HG02943 (cell line): ENCODE data around the gene MAPT.
"Not testable (repeated sequence)": the region's sequence is repeated elsewhere in the genome, so short reads cannot be mapped to it uniquely, and the experiment has no call there.

Experiments
- ATAC-seq: cut with Tn5 transposase; IDR thresholded peaks from one replicate; pipeline ENCODE4 v1.9.1; 2021; ENCODE audit warnings: mild to moderate bottlenecking, low read depth, moderate library complexity; ENCODE audit not compliant: unreplicated experiment

Gene MAPT

GRCh38 chr17:46020998-46021397 is 126.6 kb downstream of the MAPT start:
- ATAC-seq: no peak

DNA sequence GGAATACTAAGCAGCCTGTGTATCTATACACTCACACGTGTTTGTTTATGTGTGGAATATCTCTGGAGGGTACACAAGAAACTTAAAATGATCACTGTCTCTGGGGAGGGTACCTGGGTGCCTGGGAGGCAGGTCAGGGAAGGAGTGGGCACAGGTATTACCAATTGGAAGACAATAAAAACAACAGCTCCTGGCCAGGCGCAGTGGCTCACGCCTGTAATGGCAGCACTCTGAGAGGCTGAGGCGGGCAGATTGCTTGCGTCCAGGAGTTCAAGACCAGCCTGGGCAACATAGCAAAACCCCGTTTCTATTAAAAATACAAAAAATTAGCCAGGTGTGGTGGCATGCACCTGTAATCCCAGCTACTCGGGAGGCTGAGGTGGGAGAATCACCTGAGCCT is 129.0 kb downstream of the MAPT start:
- ATAC-seq: not testable (repeated sequence)

DNA sequence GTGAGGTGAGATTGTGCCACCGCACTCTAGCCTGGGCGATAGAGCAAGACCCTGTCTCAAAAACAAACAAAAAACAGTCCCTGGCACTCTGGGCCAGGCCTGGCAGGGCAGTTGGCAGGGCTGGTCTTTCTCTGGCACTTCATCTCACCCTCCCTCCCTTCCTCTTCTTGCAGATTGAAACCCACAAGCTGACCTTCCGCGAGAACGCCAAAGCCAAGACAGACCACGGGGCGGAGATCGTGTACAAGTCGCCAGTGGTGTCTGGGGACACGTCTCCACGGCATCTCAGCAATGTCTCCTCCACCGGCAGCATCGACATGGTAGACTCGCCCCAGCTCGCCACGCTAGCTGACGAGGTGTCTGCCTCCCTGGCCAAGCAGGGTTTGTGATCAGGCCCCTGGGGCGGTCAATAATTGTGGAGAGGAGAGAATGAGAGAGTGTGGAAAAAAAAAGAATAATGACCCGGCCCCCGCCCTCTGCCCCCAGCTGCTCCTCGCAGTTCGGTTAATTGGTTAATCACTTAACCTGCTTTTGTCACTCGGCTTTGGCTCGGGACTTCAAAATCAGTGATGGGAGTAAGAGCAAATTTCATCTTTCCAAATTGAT is 129.5 kb downstream of the MAPT start:
- ATAC-seq: no peak

- ATAC-seq: no peak
Observed at GRCh38 chr17:46024590-46024989, 130.2 kb downstream of the MAPT start.

- ATAC-seq: no peak
Observed at GRCh38 chr17:46025060-46025459, 130.7 kb downstream of the MAPT start.

DNA sequence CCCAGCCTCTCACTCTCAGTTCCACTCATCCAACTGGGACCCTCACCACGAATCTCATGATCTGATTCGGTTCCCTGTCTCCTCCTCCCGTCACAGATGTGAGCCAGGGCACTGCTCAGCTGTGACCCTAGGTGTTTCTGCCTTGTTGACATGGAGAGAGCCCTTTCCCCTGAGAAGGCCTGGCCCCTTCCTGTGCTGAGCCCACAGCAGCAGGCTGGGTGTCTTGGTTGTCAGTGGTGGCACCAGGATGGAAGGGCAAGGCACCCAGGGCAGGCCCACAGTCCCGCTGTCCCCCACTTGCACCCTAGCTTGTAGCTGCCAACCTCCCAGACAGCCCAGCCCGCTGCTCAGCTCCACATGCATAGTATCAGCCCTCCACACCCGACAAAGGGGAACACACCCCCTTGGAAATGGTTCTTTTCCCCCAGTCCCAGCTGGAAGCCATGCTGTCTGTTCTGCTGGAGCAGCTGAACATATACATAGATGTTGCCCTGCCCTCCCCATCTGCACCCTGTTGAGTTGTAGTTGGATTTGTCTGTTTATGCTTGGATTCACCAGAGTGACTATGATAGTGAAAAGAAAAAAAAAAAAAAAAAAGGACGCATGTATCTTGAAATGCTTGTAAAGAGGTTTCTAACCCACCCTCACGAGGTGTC is 131.3 kb downstream of the MAPT start:
- no peak for ATAC-seq

GRCh38 chr17:46026166-46027047 is 132.1 kb downstream of the MAPT start:
- ATAC-seq: no peak

- no peak for ATAC-seq
Observed at GRCh38 chr17:46027048-46027975, 133.0 kb downstream of the MAPT start.

- ATAC-seq: no peak
Observed at GRCh38 chr17:46027976-46028325, 133.6 kb downstream of the MAPT start.

GRCh38 chr17:46028374-46028773 is 134.0 kb downstream of the MAPT start:
- ATAC-seq: no peak

GRCh38 chr17:46028981-46029565 is 134.7 kb downstream of the MAPT start:
- no peak for ATAC-seq

DNA sequence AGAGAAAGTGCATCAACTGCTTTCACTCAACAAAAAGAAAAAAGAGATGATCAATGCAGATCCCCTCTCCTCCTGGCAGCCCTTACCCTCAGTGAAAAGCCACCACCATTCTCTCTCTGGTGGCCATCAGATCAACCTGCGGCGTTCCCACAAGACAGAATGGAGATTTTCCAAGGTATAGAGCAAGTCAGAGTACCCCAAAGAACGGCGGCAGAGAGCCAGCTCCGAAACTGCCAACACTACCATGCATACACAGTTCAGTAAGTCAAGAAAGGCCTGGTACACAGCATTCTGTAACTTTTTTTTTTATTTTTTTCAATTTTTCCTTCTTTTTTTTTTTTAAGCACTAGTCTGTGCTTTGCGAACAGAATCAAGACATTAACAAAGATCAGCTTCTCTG is 135.3 kb downstream of the MAPT start:
- ATAC-seq: no peak

DNA sequence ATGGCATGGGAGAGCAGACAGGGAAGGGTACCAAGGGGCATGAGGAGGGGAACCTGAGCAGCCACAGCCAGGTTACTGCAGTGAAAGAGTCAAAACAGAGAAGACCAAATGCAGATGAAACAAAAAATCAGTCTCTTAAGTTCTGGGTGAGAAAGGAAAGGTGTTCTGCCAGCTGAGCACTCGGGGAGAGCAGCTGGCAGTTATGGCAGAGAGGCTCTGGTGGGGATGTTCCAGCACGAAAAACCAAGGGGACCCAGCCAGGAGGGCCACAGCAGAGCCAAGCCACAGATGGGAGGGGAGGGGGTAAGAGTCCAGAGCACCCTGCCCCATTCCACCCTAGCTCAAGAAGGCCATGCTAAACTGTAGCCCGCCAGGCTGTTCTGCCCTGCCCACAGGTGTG is 136.4 kb downstream of the MAPT start:
- no peak for ATAC-seq

- no peak for ATAC-seq
Observed at GRCh38 chr17:46031440-46031839, 137.1 kb downstream of the MAPT start.

- no peak for ATAC-seq
Observed at GRCh38 chr17:46031920-46032319, 137.6 kb downstream of the MAPT start.

DNA sequence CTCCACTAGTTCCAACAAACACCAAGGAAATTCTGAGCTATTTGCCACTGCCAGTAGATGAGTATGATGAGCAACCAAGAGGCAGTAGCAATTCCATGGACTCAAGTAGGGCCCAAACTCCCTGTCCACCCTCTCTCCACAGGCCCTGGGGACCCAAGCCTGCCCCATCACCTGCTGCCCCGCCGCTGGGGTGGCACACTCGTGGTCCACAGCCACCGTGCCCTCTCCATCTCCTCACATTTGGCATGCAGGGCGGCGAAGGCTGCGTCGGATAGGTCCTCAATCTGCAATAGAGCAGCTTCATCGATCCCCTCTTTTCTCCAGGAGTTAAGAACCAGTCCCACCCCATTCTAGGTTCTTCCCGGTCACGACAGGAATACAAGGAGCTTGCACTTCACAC is 138.6 kb downstream of the MAPT start:
- no peak for ATAC-seq

DNA sequence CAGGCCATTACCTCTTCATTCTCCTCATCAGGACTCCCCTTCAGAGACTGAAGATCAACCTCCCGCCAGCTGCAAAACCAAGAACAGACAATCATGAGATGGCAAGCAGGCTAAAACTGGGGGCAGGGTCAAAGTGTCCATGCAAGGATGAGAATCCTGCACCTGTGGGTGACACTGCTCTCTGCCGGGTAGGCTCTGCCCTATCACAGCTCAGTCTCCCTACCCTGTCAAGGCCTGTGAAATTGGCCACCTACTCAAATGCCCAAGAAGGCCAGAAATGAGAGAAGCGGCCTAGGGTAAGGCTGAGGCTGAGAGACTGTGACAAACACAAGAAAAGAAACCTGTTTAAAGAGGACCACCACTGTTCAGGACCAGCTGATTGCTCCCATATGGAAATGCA is 139.0 kb downstream of the MAPT start:
- ATAC-seq: no peak

GRCh38 chr17:46035112-46035818 is 140.9 kb downstream of the MAPT start:
- ATAC-seq: no peak

- no peak for ATAC-seq
Observed at GRCh38 chr17:46036491-46036890, 142.1 kb downstream of the MAPT start.
